Ectodermal cell (in vitro differentiated cells): Measurements from ENCODE around the gene CCDC85C.

ENCODE experiments used
- H3K27ac ChIP-seq: 2 replicates; pipeline ENCODE4 v1.7.0; 2013; ENCODE audit warnings: mild to moderate bottlenecking, low read depth, low read length; ENCODE audit not compliant: insufficient read depth, poor library complexity, severe bottlenecking
- H3K27me3 ChIP-seq: 2 replicates; pipeline ENCODE4 v1.7.0; 2013; ENCODE audit warnings: mild to moderate bottlenecking, low read length; ENCODE audit not compliant: insufficient read depth, control insufficient read depth, poor library complexity, severe bottlenecking
- H3K36me3 ChIP-seq: one replicate; pipeline ENCODE4 v1.7.0; 2013; ENCODE audit warnings: low read length; ENCODE audit not compliant: control insufficient read depth, insufficient read depth
- H3K4me1 ChIP-seq: one replicate; pipeline ENCODE4 v1.7.0; 2013; ENCODE audit warnings: low read length; ENCODE audit not compliant: control insufficient read depth, insufficient read depth
- H3K4me3 ChIP-seq: 2 replicates; pipeline ENCODE4 v1.7.0; 2013; ENCODE audit warnings: low read depth, low read length, control low read depth; ENCODE audit not compliant: insufficient read depth
- H3K9me3 ChIP-seq: 2 replicates; pipeline ENCODE4 v1.7.0; 2013; ENCODE audit warnings: mild to moderate bottlenecking, low read length, moderate library complexity; ENCODE audit not compliant: control insufficient read depth
- WGBS, 2 experiments: methylation state at CpG; one replicate each; pipeline ENCODE4 v1.1.7; 2013; ENCODE audit warnings: missing lambda C conversion rate in 2 of 2; 5-methylcytosine and 5-hydroxymethylcytosine counted together

The CCDC85C gene

DNA sequence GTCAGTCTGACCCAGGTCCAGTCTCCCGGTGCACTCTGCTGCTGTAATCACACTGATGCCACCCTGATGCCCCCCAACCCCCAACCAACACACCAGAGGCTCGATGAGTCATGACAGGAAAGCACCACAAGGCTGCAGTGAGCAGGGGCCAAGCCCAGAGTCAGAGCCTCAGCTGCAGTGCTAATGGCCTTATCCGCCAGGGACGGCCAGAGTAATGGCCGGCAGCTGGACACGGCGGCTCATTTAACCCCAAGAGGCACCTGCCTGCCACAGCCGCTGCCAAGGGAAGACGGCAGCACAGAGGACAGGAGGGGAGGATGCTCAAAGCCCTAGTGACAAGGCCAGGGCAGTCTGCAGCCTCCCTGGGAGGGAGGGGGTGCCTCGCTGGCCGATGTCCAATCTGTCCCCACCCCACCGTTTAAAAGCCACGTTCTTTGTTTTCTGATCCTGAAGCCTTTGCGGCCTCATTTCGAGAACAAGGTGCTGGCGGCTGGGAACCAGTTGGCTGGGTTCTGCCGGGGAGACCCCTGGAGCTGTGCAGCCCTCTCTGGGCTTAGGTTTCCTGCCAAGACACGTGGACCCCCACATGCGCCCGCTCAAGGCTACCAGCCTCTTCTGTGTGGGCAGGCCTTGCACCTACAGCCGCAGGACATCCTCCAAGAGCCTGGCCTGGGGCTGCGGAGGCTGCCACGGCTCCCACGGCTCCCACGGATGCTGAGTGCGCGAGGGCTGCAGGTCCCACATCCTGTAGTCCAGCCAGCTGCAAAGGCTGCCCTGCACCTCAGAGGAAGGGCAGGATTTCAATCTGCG lies 13.1 kb downstream of the CCDC85C start:
- Histone ChIP-seq H3K4me3 (no peak overlapping the region), H3K4me1 (peaks cover 64% of the 10 kb centered on the region), H3K27ac (no peak overlapping the region), H3K9me3 (no peaks in the 10 kb centered on the region), H3K27me3 (no peaks in the 10 kb centered on the region), H3K36me3 (no peaks in the 10 kb centered on the region)
- 86 to 88% methylated on average over 28 of the region's 28 CpGs for WGBS, 2 experiments

GRCh38 chr14:99589651-99590530 lies 14.1 kb downstream of the CCDC85C start:
- H3K9me3 ChIP-seq = no peaks in the 10 kb centered on the region
- H3K27me3 ChIP-seq = no peaks in the 10 kb centered on the region
- WGBS, 2 experiments = 85% methylated on average over 17 of the region's 17 CpGs
- H3K27ac ChIP-seq = no peak overlapping the region
- H3K36me3 ChIP-seq = no peaks in the 10 kb centered on the region
- H3K4me1 ChIP-seq = peaks cover 64% of the 10 kb centered on the region
- H3K4me3 ChIP-seq = no peak overlapping the region

DNA sequence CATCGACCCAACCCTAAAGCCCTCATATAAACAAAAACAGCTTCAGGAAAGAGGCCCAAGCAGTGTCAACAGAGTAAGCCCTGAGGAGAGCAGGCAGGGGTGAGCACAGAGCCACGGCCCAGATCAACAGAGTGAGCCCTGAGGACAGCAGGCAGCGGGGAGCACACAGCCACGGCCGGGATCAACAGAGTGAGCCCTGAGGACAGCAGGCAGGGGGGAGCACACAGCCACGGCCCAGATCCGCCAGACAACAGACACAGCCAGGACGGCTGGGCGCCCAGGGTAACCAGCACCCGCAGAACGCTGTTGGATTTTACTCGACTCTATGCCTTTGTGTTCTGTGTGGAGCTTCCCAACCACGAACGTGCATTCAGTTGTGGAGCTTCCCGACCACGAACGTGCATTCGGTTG lies 15.0 kb downstream of the CCDC85C start:
- H3K9me3 ChIP-seq = no peaks in the 10 kb centered on the region
- peaks cover 70% of the 10 kb centered on the region for H3K4me1 ChIP-seq
- H3K27me3 ChIP-seq = no peaks in the 10 kb centered on the region
- WGBS, 2 experiments = 87 to 91% methylated on average over 18 of the region's 18 CpGs
- H3K27ac ChIP-seq = no peak overlapping the region
- H3K36me3 ChIP-seq = no peaks in the 10 kb centered on the region
- no peak overlapping the region for H3K4me3 ChIP-seq

- Histone ChIP-seq H3K27ac (no peak overlapping the region), H3K9me3 (no peaks in the 10 kb centered on the region), H3K4me1 (peaks cover 61% of the 10 kb centered on the region), H3K27me3 (no peaks in the 10 kb centered on the region), H3K36me3 (no peaks in the 10 kb centered on the region), H3K4me3 (no peak overlapping the region)
- WGBS, 2 experiments = 82 to 86% methylated on average over 18 of the region's 18 CpGs
These were observed 16.3 kb downstream of the CCDC85C start for GRCh38 chr14:99587460-99588278.

DNA sequence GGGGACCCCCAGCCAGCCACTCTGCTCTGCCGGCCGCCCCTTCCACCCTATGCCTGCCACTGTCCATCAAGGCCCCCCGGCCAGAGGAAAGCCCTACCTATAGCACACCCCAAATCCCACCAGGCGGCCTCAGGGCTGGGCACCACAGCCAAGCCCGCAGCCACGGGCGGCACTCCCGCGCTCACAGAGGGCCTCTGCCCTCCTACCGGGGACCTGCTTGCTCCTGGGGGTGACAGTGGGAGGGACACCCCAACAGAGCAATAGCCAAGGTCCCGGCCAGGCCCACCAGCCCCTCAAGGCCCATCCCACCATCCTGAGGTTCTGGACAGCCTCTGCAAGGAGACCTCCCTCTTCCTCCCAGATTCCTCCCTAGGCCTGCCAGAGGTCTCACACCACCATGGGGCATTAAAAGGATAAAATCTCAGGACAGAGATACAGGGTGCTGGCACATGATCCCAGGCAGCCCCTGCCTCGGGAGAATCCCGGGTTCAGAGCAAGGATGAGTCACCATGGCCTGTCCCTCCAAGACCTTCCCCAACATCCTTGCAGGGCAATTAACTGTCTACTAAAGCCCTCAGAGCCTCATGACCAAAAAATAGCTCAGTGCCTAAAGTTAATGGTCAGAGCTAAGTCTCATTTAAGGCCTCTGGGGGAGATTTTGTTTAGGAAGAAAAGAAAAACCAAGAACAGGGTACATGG lies 17.1 kb downstream of the CCDC85C start:
- Histone ChIP-seq H3K9me3 (no peaks in the 10 kb centered on the region), H3K27ac (no peak overlapping the region), H3K36me3 (no peaks in the 10 kb centered on the region), H3K27me3 (no peaks in the 10 kb centered on the region), H3K4me3 (no peak overlapping the region), H3K4me1 (peaks cover 62% of the 10 kb centered on the region)
- WGBS, 2 experiments = 84 to 85% methylated on average over 13 of the region's 13 CpGs

GRCh38 chr14:99586054-99586760 lies 17.8 kb downstream of the CCDC85C start:
- H3K27me3 ChIP-seq = no peaks in the 10 kb centered on the region
- H3K9me3 ChIP-seq = no peaks in the 10 kb centered on the region
- no peak overlapping the region for H3K27ac ChIP-seq
- 94% methylated on average over 16 of the region's 16 CpGs for WGBS, 2 experiments
- H3K4me1 ChIP-seq = peaks cover 65% of the 10 kb centered on the region
- no peaks in the 10 kb centered on the region for H3K36me3 ChIP-seq
- H3K4me3 ChIP-seq = no peak overlapping the region

DNA sequence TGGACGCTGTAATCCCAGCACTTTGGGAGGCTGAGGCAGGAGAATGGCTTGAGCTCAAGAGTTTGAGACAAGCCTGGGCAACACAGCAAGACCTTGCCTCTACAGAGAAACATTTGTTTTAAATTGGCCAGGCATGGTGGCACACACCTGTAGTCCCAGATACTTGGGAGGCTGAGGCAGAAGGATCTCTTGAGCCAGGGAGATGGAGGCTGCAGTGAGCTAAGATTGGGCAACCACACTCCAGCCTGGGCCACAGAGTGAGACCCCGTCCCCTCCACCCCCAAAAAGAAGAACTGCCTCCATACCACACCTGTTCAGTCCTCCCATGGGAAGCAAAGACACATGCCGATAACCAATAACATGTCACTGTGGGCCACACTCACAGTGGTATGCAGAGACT lies 19.2 kb downstream of the CCDC85C start:
- Histone ChIP-seq H3K4me1 (peaks cover 63% of the 10 kb centered on the region), H3K4me3 (no peak overlapping the region), H3K9me3 (no peaks in the 10 kb centered on the region), H3K27ac (no peak overlapping the region), H3K36me3 (no peaks in the 10 kb centered on the region), H3K27me3 (no peaks in the 10 kb centered on the region)
- 63 to 65% methylated on average over 3 of the region's 3 CpGs for WGBS, 2 experiments

GRCh38 chr14:99581938-99582337 lies 22.1 kb downstream of the CCDC85C start:
- Histone ChIP-seq H3K4me1 (peaks cover 38% of the 10 kb centered on the region), H3K36me3 (no peaks in the 10 kb centered on the region), H3K9me3 (no peaks in the 10 kb centered on the region), H3K27me3 (no peaks in the 10 kb centered on the region), H3K4me3 (no peak overlapping the region), H3K27ac (no peak overlapping the region)
- WGBS, 2 experiments = 92 to 94% methylated on average over 11 of the region's 11 CpGs

DNA sequence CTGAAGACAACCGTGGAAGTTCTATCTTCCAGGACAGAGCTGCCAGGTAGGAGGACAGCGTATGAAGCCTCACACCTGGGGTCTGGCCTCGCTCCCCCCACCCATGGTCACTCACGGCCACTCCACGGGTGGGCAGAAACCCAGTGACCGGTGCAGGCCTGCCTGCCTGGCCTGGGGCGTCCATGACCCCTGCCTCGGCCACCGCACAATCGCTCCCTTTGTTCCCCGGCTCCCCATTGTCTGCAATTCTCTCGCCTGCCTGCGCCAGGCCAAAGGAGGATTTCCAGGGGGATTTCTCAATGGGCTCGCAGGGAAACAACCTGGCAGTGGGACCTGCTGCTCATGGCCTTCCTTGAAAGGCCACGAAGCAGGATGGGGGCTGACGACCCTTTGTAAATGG lies 22.6 kb downstream of the CCDC85C start:
- Histone ChIP-seq H3K4me1 (peaks cover 33% of the 10 kb centered on the region), H3K27me3 (no peaks in the 10 kb centered on the region), H3K4me3 (no peak overlapping the region), H3K36me3 (no peaks in the 10 kb centered on the region), H3K27ac (no peak overlapping the region), H3K9me3 (no peaks in the 10 kb centered on the region)
- 42 to 47% methylated on average over 16 of the region's 16 CpGs for WGBS, 2 experiments
